Osteocyte (in vitro differentiated cells): ENCODE measurements around the gene LCN12. TPM values are rescaled to one million over a fixed set of nuclear protein-coding genes. Genes with fewer than 3 reads are reported as not detected.

ENCODE experiments used
- DNase-seq: peaks from one replicate; pipeline ENCODE4 v3.0.0; 2021; ENCODE audit warnings: mixed read lengths; ENCODE audit not compliant: unreplicated experiment; ENCODE audit errors: extremely low spot score
- H3K27ac Mint-ChIP-seq: one replicate; pipeline ENCODE4 v1.8.0; 2021; ENCODE audit warnings: mild to moderate bottlenecking, mixed read lengths; ENCODE audit not compliant: unreplicated experiment
- H3K27me3 Mint-ChIP-seq: one replicate; pipeline ENCODE4 v1.8.0; 2021; ENCODE audit warnings: mixed read lengths; ENCODE audit not compliant: unreplicated experiment
- H3K36me3 Mint-ChIP-seq: one replicate; pipeline ENCODE4 v1.8.0; 2021; ENCODE audit warnings: mixed read lengths; ENCODE audit not compliant: unreplicated experiment
- H3K4me1 Mint-ChIP-seq: one replicate; pipeline ENCODE4 v1.8.0; 2021; ENCODE audit warnings: mixed read lengths; ENCODE audit not compliant: unreplicated experiment
- H3K4me3 Mint-ChIP-seq: one replicate; pipeline ENCODE4 v1.8.0; 2021; ENCODE audit warnings: mild to moderate bottlenecking, moderate library complexity, mixed read lengths; ENCODE audit not compliant: unreplicated experiment
- H3K9me3 Mint-ChIP-seq: one replicate; pipeline ENCODE4 v1.8.0; 2021; ENCODE audit warnings: mixed read lengths; ENCODE audit not compliant: unreplicated experiment
- total RNA-seq: library from RNA; stranded (reverse); gene quantifications from 2 replicates; pipeline ENCODE4 v1.2.1, GENCODE V29; 2021
- TF ChIP-seq, protein P1 (sequence below): fragments of 200-600 bp; sonication (generic); IDR thresholded peaks from 2 replicates; pipeline ENCODE4 v1.5.0; 2021; ENCODE audit warnings: antibody characterized with exemption, mild to moderate bottlenecking, moderate library complexity

LCN12 gene
- total RNA-seq, 1 donor from 2014 or later: 1.4 TPM

DNA sequence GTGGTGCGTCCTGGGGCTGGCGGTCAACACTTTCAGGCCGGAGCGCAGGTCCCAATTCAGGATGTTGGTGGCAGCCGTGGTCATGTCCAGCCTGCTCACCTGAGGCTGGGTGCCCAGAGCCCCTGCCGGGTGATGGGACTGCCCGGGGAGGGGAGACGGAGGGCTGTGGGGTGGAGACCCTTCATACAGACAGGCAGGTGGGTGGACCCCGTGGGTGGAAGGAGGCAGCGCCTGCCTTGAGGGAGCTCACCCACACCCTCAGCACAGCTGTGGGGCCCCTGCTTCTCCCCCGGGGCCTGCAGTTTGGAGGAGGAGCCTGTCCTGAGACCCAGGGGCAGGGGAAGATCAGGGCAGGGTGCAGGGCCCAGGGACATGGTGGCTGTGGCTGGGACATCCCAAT is 18.3 kb downstream of the LCN12 start:
- H3K4me3 Mint-ChIP-seq: no peak overlapping the region

GRCh38 chr9:136971746-136972145 is 19.7 kb downstream of the LCN12 start:
- H3K4me1 Mint-ChIP-seq: peaks cover 4% of the 10 kb centered on the region
- no peaks in the 10 kb centered on the region for H3K9me3 Mint-ChIP-seq
- DNase-seq: no peak
- TF ChIP-seq, protein P1, sequence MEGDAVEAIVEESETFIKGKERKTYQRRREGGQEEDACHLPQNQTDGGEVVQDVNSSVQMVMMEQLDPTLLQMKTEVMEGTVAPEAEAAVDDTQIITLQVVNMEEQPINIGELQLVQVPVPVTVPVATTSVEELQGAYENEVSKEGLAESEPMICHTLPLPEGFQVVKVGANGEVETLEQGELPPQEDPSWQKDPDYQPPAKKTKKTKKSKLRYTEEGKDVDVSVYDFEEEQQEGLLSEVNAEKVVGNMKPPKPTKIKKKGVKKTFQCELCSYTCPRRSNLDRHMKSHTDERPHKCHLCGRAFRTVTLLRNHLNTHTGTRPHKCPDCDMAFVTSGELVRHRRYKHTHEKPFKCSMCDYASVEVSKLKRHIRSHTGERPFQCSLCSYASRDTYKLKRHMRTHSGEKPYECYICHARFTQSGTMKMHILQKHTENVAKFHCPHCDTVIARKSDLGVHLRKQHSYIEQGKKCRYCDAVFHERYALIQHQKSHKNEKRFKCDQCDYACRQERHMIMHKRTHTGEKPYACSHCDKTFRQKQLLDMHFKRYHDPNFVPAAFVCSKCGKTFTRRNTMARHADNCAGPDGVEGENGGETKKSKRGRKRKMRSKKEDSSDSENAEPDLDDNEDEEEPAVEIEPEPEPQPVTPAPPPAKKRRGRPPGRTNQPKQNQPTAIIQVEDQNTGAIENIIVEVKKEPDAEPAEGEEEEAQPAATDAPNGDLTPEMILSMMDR: no peak
- H3K27me3 Mint-ChIP-seq: no peaks in the 10 kb centered on the region
- H3K27ac Mint-ChIP-seq: no peak overlapping the region
- no peaks in the 10 kb centered on the region for H3K36me3 Mint-ChIP-seq
- no peak overlapping the region for H3K4me3 Mint-ChIP-seq

More for the DNA sequence above, 18.3 kb downstream of the LCN12 start:
- DNase-seq: no peak
- TF ChIP-seq, protein P1: no peak
- H3K9me3 Mint-ChIP-seq: no peaks in the 10 kb centered on the region
- H3K4me1 Mint-ChIP-seq: peaks cover 3% of the 10 kb centered on the region
- H3K27ac Mint-ChIP-seq: no peak overlapping the region
- no peaks in the 10 kb centered on the region for H3K36me3 Mint-ChIP-seq
- H3K27me3 Mint-ChIP-seq: peaks cover 3% of the 10 kb centered on the region

GRCh38 chr9:136972335-136972734 is 20.3 kb downstream of the LCN12 start:
- Mint-ChIP-seq H3K27ac (no peak overlapping the region), H3K4me1 (peaks cover 4% of the 10 kb centered on the region), H3K9me3 (no peaks in the 10 kb centered on the region), H3K27me3 (no peaks in the 10 kb centered on the region), H3K4me3 (no peak overlapping the region), H3K36me3 (no peaks in the 10 kb centered on the region)
- DNase-seq: no peak
- TF ChIP-seq, protein P1: no peak

DNA sequence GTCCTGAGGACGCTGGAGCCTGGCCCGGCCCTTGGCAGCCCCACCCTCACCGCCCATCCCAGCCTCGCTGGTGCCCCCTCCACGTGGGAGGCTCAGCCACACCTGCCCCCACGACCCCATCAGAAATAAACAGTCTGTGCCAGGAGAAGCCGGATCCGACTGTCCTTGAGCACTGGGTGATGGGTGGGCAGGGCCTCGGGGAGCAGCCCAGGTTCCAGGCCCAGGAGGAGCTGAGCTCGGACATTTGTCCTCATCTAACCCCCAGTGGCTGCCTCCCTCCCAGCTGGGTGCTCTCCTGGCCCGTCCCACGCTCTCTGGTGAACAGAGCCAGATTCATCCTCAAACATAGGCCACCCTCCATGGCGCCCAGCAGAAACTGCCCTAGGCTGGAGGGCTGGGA is 20.7 kb downstream of the LCN12 start:
- H3K27ac Mint-ChIP-seq: no peak overlapping the region
- TF ChIP-seq, protein P1: no peak
- no peaks in the 10 kb centered on the region for H3K27me3 Mint-ChIP-seq
- no peak for DNase-seq
- H3K36me3 Mint-ChIP-seq: no peaks in the 10 kb centered on the region
- no peaks in the 10 kb centered on the region for H3K9me3 Mint-ChIP-seq
- no peak overlapping the region for H3K4me3 Mint-ChIP-seq
- H3K4me1 Mint-ChIP-seq: peaks cover 4% of the 10 kb centered on the region

DNA sequence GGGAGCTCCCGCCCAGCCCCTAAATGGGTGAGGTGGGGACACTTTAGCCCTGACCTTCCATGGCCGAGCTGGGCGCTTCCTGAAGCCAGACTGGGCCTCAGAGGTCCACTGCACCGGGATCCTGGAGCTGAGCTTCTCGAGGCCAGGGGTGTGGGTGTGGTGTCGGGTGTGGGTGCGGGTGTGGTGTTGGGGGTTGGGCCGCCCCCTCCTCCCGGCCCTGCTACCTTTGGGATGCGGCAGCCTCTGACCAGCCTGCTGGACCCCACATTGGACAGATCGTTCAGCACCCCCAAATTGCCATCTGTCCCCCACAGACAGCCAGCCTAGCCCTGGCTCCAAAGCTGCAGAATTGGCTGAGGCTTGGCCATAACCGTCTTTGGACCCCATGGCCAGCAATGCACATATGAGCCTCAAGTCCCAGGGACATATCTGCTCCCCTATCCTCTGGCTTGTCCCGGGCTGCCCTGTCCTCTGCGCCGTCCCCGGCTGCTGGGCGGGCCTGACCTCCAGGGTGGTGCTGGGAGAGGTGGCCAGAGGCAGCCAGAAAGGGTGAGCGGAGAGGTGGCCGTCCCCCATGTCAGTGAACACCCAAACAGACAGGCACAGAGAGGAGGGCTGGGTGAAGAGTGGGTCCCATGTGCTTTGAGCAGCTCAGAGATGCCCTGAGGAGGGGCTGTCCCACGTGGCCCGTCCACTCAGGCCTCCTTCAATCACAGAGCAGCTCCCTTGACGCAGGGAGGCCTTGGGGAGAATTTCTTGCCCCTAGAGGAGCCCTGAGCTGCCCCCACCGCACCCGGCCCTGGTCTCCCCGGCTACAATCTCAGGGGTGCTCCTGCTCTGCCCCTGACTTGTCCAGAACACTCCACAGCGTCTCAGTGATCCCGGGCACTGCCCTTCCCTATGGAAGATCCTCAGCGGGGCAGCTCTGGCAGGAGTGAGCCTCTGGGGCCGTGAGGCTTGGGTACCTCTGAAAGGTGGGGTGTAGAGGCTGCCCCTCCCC is 21.8 kb downstream of the LCN12 start:
- Mint-ChIP-seq H3K27ac (no peak overlapping the region), H3K36me3 (no peaks in the 10 kb centered on the region), H3K4me1 (peaks cover 4% of the 10 kb centered on the region), H3K4me3 (no peak overlapping the region), H3K9me3 (no peaks in the 10 kb centered on the region), H3K27me3 (no peaks in the 10 kb centered on the region)
- DNase-seq: no peak
- TF ChIP-seq, protein P1: no peak
